Dermis microvascular lymphatic vessel endothelial cell (primary cell): ENCODE measurements around the gene FHIT. TPM values are rescaled to one million over a fixed set of nuclear protein-coding genes. Genes with fewer than 3 reads are reported as not detected.

Experiments
- DNase-seq, 2 donors: peaks; one replicate each; pipeline versions ENCODE4 v3.0.0 to v3.0.0-alpha.2; 2010; ENCODE audit warnings: low read depth in 2 of 2
- total RNA-seq: library from RNA; depleted of rRNA; stranded (reverse); fragments of >200 nt; gene quantifications from 2 replicates; pipeline ENCODE4 v1.2.1, GENCODE V29; 2014

FHIT gene
- total RNA-seq, 1 donor from 2014 or later: 0.51 TPM

DNA sequence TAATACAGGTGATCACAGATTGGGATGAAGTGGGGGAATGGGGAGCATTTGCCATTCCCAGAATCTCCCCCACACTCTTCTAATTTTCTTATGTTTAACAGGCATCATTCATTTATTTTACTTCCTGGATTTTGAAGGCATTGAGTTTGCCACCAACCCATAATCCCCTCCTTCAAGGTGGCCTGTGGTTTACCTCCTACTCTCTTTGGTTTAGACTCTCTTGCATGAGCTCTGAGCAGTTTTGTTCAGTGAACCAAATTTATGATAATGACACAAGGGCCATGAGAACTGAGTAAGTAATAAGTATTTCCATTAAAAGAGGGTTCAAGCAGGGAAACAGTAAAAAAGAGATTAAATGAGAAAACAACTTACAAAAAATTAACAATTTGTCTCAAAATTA is 1498.3 kb downstream of the FHIT start:
- DNase-seq: no peak

DNA sequence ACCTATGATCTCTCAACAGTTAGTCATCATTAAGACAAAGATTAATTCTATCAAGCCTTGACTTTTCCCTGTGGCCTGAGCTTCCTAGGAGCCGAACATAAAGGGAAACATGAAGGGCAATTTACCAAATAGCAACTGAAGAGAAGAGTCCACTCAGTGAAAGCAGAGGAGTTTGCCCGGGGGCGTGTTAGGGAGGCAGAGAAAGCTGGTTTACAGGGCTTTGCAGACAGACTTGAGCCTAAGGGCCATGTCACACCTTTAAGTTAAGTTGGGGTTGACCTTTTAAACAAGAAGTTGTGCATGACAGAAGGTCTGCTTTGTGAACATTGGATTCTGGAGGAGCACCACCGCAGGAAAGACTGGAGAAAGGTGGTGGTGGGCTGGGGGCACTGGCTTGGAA is 1499.6 kb downstream of the FHIT start:
- no peak for DNase-seq

DNA sequence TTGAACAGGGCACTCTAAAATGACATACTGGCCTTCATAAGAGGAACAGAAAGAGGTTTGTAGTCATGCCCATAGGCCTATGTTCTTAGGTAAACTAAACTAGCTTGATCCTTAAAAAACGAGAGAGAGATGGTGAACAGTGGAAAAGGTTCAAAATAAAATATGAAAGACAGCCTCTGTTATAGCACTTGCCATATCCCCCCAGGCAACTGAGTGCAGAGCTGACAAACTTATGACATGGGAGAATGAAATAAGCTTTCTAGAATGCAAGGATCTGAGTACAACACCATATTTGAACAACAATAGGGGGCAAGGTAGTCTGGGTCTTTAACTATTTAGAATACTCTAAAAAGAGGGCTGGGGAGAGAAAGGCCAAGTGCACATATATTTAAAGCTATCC is 1500.9 kb downstream of the FHIT start:
- DNase-seq: no peak

DNA sequence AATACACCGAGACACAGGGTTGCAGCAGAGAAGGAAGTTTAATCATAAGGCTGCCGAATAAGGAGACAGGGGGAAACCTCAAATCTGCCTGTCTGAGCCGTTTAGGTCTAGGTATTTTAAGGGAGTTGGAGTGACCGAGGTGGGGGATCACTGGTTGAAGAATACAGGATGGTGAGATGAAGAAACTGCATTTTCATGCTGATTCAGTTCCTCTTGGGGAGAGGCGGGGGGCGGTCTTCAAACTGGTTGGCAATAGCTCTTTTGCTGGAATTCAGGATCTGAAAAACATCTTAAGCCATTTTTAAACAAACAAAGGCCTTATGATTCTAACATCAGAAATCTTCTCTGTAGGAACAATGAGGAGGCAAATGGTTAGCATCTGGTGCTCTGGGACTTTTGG is 1502.0 kb downstream of the FHIT start:
- DNase-seq: no peak

DNA sequence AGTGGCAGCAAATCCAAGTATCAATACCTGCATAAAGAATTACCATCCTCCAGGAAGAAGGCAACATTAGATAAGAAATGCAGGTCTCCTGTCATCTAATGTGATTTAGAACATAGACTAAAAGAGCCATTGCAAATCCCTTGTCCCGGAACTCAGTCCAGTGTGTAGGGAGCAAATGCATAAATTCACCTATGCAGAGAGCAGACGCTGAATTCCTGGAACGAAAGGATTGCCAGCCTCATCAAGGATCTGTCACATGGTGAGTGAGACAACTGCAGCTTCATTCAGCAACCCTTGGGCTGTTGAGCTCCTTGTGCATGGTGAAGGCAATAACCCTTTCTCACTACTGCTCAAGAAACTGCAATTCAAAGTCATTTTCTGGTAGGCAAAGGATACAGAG is 1504.7 kb downstream of the FHIT start:
- no peak for DNase-seq

DNA sequence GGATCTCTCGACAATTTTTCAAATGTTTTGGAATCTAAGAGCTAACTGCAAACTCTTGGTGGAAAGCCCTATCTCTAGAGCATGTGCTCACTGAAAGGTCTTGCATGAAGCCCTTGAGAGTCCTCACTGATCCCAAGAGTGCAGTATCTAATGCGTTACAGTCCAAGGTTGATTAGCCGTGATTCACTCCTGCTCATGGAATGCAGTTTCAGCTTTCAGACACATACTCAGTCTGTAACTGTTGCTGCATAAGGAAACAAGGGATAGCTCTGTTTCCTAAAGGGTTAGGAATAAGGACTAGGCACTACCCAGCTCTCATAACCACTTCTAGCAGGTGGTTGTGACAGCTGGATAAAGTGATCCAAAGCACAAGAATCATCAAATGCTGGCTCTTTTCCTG is 1514.0 kb downstream of the FHIT start:
- DNase-seq: no peak

DNA sequence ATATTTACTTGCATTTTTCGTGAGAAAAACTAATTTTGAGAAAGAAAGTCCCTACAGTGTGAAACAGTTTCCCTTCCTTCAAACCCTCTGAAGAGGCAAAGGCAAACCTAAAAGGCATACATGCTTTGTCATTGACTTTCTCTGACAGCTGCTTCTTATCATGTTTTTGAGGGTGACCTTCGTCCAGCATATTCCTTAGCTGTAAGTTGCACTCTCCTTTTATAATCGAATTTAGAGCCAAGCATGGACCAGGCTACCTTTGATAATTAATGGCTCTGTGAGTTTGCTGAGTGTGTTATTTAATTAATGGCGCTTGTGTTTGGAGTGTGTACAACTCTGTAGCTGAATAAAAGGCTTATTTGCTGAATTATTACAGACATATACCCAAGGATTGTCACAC is 1517.2 kb downstream of the FHIT start:
- DNase-seq: no peak

DNA sequence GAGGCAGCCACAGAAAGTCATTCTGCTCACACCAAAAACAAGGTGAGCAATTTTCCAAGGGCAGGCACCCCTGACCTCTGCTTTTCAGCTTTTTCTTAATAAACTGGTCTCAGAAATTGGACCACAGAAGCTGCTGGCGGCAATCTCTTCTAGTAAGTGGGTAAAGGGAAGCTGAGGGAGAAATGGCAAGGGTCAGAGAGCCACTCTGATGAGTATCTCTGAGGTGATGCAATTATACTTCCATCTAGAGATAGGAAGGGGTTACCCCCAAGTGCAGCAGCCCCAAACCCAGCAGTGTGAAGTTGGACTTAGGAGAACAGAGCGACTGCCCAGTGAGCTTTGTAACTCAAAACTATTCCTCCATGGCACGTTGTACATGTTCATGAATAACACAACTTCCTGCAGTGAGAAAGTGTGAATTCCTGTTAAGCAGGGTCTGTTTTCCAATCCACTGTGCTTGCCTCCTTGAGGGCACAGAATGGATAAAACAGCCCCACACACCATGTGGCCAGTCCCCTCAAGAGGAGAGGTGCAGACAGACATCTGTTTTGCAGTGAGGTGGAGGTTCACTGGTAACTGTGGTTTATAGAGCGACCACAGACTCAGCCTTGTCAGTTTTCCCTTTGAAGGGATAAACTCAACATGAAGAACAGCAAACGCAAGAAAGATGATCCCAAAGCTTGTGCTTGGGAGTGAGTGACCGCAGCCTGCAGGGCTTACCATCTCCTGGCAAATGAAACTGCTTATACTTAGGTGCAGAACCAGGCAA is 1518.0 kb downstream of the FHIT start:
- DNase-seq: no peak

DNA sequence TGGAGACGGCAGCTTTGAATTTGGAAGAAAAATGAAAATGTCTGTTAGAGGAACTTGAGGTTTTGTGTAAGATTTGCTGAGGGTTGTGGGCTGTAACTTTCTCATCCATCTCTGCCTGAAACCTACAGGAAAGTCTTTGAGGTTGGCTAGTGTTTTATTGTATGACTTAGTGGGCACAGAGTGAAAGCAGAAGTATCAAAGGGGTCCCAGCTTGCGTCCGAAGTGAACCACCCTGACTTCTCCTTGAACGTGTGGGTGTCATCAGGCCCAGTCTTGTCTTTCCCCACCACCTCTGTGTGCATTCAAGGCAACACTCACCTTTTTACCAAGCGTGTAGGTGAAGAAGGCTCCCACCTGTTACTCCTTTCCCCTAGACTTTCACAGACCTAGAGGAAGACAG is 1519.3 kb downstream of the FHIT start:
- no peak for DNase-seq

DNA sequence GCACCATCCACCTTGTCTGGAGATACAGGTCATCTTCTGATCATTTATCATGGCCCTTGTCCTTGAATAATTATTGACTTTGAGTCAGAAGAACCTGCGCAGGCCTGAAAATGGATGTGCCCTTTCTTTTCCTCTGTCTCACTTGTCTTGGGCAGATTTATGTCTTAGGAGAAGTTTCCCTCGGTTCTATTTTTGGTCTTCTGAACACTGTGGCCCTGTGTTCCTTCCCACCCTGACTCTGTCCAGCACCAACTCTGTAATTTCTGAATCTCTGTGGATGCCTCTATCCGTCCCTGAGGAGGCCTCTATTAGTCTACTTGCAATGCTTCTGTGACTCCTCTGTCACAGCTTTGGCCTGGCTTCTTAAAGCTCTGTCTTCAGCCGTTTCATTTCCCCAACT is 1520.7 kb downstream of the FHIT start:
- no peak for DNase-seq

DNA sequence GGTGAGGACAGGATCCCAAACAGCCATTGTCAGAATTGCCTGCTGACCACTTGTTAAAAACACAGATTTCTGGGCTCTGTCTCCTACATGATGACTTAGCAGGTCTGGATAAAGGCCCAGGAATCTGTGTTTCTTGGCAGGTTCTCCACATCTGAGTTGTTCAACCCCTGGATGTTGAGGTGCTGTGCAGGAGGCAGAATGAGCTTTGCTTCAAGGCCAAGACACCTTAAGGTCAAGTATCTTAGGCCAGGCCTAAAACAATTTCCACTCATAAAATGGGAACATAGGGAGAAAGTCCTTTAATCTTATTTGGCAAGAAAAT is 1522.7 kb downstream of the FHIT start:
- DNase-seq: no peak

DNA sequence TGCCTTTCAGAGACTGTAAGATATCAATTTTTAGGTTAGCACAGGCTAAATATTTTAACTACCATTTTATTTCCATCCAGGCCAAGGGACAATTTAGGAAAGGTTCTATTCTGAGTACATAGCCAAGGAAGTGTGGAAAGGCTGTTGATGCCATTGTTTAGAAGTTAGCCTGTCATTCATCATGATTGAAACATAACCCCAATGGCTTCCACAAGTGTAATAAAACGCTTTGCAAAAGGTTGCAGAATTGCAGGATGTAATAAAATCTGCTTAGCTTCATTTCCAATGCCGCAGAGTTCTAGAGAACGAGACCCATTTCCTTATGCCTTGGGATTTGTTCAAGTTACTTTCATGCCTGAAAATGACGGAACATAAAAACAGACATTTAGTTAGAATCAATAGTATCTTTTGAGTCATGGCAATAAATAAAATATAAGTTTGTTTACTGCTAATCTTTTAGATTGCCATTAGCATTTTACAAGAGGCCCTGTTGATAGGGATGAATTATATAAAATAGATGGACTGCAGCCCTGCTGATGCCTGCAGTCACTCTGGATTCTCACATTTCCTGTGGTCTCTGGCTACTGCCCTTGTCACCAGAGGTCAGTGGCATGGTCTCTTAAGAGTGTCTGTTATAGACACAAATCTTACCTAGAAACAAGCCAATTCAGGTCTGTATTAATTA is 1523.2 kb downstream of the FHIT start:
- no peak for DNase-seq

DNA sequence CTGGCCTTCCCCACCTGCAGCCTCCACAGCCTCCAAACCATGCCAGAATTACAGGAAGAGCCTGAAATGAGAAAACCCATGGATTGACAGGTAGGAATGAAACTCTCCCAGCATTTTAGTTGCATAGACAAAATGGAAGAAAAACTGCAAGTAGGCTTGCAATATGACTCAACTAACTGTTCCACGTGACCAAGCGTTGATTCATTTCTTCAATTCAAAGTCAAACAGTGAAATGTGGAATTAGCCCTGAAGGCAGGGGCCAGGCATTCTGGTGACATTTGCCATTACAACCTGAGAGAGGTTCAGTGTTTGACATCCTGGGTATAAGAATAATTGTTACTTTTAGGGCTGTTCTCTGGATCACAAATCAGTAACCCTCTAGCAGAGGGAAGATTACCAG is 1525.0 kb downstream of the FHIT start:
- no peak for DNase-seq

DNA sequence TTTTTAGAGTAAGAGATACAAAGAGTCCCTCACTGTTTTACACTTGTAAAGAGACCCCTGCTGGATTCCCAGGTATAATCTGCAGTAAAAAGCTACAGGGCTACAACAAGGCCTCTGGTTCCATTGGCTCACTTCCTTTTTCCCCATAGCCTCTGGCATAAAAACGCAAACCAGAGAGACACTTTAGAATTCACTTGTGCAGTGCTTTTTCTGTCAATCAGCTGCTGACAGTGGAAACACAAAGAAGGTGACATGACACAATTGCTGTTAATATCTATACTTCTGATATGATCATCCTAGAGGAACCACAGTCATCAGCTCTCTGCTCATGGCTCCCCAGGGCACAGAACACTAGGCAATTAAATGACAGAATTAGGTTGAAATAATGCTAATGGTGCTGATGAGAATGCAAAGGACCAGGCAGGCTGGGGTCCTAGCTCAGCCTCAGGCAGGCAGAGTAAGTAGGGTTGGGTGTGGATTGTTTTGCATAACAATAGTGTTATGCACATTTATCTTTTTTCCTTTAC is 1533.5 kb downstream of the FHIT start:
- DNase-seq: no peak

DNA sequence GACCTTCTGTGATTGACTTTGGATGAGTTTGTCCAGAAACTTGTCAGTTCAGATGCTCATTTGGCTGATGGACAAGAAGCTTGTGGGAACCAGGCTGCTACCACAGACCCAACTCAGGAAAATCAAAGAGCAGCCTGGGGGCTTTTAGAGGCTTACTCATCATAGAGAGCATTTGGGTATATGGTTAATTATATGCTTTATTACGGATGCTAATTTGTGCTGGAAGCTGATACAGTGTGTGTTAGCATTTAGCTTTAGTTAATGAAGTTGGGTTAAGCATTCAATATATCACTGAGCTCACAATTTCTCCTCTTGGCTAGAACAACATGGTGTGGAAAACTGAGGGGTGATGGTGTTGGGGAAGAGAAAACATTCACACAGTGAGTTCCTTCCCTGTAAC is 1537.2 kb downstream of the FHIT start:
- DNase-seq: no peak

DNA sequence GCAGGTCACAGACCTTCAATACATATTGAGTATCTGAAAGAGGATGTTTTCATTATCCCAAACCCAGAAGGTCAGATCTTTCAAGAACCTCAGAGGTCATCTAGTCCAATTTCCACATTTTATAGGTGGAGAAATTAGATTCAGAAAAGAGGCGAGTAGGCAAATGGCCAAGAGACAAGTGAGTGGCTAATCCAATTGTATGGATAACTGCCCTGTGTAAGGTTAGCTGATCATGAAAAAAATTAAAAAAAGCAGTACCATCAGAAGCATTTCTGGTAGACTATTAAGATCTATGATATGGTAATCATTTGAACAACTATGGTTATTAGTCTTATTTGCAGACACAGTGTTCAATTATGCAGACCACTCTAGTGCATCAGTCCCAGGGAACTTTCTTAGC is 1540.7 kb downstream of the FHIT start:
- DNase-seq: no peak

DNA sequence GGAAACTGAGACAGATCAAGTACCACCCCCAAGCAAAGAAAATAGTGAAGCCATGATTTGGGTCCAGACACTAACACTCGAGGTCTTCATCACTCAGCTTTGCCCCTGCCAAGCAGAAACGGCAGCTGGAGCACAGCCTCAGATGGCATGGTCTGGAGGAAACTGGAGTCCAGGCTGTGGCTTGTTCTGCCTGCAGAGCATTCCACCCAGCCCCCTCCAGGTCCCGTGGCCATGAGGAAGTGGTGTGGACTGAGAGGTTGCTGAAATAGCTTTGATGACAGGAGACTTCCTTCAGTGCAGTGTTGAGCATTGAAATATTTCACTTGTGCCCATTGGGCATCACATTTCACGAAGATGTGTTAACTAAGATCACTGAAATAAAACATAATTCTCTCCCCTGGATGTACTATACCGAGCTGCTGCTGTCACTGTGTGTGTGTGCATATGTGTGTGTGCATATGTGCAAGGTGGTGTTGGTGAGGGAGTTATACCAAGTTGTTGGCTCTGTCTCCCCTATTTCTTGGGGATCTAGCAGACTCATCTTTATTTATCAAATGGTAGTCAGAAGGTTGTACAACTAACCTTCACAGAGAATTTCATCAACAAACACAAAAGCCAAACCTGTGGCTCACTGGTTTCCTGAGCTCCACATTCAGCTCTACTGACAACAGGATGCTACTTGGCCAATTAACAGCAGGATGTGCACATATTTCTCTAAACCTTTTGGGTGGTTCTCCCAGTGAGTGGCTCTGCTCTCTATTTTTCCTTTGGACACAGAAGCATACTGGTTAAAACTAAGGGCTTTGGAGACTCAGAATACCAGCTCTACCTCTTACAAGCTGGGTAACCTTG is 1541.3 kb downstream of the FHIT start:
- no peak for DNase-seq

DNA sequence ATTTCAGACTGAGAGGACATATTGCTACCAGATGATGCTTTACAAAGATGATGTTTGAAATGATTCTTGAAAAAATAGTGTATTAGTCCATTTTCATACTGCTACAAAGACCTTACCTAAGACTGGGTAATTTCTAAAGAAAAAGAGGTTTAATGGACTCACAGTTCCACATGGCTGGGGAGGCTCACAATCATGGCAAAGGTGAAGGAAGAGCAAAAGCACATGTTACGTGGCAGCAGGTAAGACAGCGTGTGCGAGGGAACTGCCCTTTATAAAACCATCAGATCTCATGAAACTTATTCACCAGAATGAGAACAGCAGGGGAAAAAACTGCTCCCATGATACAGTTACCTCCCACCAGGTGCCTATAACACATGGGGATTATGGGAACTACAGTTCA is 1543.0 kb downstream of the FHIT start:
- no peak for DNase-seq

DNA sequence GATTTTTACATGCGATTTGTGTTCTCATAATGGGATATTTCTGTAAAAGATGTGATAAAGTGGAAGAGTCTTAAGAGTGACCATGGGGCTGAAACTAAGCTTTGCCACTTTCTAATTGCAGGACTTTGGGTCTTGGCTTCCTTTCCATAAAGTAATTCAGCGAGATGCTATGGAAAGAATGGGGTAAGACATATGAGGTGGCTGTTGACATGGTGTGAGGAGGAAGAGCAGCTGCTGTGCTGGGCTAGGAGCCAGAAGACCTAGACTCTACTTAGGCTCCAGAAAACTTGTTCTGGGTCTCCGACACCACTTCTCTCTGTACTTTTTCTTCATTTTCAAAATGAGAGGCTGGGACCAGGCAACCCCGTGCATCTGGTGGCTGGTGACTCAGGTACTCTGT is 1547.0 kb downstream of the FHIT start:
- no peak for DNase-seq

DNA sequence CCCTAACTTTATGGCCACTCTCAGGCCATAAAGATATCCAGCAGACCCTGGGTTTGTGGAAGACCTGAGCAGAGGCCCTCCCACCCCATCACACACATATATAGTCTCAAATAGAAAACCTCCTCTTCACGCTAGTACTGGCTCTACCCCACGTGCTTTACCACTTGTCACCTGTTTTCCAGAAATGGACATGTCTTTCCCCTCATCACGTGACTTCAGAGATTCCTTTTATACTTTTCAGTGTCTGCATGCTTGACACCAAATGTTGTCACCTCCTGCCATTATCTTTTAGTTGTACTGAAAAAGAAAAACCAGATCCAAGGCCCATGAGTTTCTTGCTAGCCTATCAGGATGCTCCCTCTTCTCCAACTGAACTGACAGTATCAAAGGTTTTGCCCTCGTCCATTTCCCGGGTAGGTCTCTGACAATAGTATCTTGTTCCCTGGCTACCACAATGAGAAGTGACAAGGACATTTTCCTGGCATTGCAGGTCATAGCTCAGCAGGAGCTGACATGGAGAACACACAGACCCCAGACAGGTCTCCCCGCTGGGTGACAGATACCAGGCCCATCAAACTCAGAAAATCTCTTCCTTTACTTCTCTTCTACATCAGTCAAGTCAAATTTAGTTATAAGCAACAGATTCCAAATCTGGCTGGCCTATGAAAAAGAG is 1551.5 kb downstream of the FHIT start:
- no peak for DNase-seq
